Stimulated activated CD8-positive, alpha-beta memory T cell treated with anti-CD3 and anti-CD28 coated beads, Interleukin-4, amount 100 ng/mL, for 48 hours (primary cell): ENCODE data around the gene OPN1SW.

Source experiments
- DNase-seq: peaks from one replicate; pipeline ENCODE4 v3.0.0-alpha.2; 2020

OPN1SW gene

GRCh38 chr7:128755819-128756476 lies 19.6 kb downstream of the OPN1SW start:
- DNase-seq, result no peak

- DNase-seq, result no peak
Observed at GRCh38 chr7:128755075-128755818, 20.3 kb downstream of the OPN1SW start.

- DNase-seq, result no peak
Observed at GRCh38 chr7:128752251-128752650, 23.3 kb downstream of the OPN1SW start.

- DNase-seq, result no peak
Observed at GRCh38 chr7:128747327-128748079, 28.1 kb downstream of the OPN1SW start.

- DNase-seq, result no peak
Observed at GRCh38 chr7:128745706-128746105, 29.9 kb downstream of the OPN1SW start.

- DNase-seq, result no peak
Observed at GRCh38 chr7:128744366-128744905, 31.2 kb downstream of the OPN1SW start.

GRCh38 chr7:128743112-128743772 lies 32.4 kb downstream of the OPN1SW start:
- DNase-seq, result no peak

GRCh38 chr7:128742206-128742605 lies 33.4 kb downstream of the OPN1SW start:
- no peak for DNase-seq

- DNase-seq, result no peak
Observed at GRCh38 chr7:128741491-128741890, 34.1 kb downstream of the OPN1SW start.

- DNase-seq, result no peak
Observed at GRCh38 chr7:128740996-128741395, 34.6 kb downstream of the OPN1SW start.

GRCh38 chr7:128739990-128740682 lies 35.5 kb downstream of the OPN1SW start:
- no peak for DNase-seq

GRCh38 chr7:128739048-128739962 lies 36.3 kb downstream of the OPN1SW start, which contains the start of gene CALU:
Gene CALU (plus strand): TSS chr7:128739359. CDS start chr7:128748584, 9,225 bp downstream.
- DNase-seq, result peak; percentile 96

- DNase-seq, result no peak
Observed at GRCh38 chr7:128738570-128739047, 37.0 kb downstream of the OPN1SW start.

- no peak for DNase-seq
Observed at GRCh38 chr7:128737867-128738385, 37.7 kb downstream of the OPN1SW start.

GRCh38 chr7:128737441-128737840 lies 38.2 kb downstream of the OPN1SW start:
- DNase-seq, result no peak

GRCh38 chr7:128735436-128735835 lies 40.2 kb downstream of the OPN1SW start:
- DNase-seq, result no peak

- DNase-seq, result no peak
Observed at GRCh38 chr7:128734890-128735289, 40.7 kb downstream of the OPN1SW start.

GRCh38 chr7:128733278-128733645 lies 42.3 kb downstream of the OPN1SW start:
- no peak for DNase-seq

- DNase-seq, result no peak
Observed at GRCh38 chr7:128732521-128733277, 42.9 kb downstream of the OPN1SW start.

GRCh38 chr7:128731184-128731583 lies 44.4 kb downstream of the OPN1SW start:
- DNase-seq, result no peak
